Measurements from ENCODE around the gene SERPINB13.

DNA sequence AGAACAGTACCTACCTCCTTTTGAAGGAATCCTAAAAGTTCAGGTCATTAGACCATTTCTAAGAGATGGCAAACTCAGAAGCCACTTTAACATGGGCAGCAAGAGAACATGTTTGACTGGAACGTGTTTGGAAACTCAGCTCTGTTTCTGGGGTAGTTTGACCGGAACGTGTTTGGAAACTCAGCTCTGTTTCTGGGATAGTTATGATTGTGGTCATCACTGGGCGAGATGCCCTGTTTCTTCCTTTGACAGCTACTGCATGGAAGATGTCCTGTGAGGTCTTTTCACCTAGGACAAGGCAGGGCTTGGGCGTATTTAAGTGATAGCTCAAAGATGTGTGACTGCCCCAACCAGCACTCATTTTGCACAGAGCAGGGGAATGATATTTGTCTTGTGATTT, 19.9 kb upstream of the SERPINB13 start:
- TF ChIP-seq, protein P1, sequence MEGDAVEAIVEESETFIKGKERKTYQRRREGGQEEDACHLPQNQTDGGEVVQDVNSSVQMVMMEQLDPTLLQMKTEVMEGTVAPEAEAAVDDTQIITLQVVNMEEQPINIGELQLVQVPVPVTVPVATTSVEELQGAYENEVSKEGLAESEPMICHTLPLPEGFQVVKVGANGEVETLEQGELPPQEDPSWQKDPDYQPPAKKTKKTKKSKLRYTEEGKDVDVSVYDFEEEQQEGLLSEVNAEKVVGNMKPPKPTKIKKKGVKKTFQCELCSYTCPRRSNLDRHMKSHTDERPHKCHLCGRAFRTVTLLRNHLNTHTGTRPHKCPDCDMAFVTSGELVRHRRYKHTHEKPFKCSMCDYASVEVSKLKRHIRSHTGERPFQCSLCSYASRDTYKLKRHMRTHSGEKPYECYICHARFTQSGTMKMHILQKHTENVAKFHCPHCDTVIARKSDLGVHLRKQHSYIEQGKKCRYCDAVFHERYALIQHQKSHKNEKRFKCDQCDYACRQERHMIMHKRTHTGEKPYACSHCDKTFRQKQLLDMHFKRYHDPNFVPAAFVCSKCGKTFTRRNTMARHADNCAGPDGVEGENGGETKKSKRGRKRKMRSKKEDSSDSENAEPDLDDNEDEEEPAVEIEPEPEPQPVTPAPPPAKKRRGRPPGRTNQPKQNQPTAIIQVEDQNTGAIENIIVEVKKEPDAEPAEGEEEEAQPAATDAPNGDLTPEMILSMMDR (conservative IDR thresholded peaks at IDR 0.05) = no peak
- TF ChIP-seq ZFX (IDR thresholded peaks at IDR 0.05) = no peak
